Lower leg skin (tissue), 3 donors: ENCODE results near the gene RUNDC3A.

ENCODE experiments used
- CTCF ChIP-seq, 3 donors: fragments of 450-650 bp; IDR thresholded peaks; one replicate each; pipeline ENCODE4 v1.5.1; 2016; ENCODE audit warnings: antibody characterized with exemption in 3 of 3, mild to moderate bottlenecking in 3 of 3, moderate library complexity in 2 of 3
- POLR2A ChIP-seq, 2 donors: fragments of 450-650 bp; IDR thresholded peaks; one replicate each; pipeline ENCODE4 v1.6.1; 2016 to 2017; ENCODE audit warnings: antibody characterized with exemption in 2 of 2, mild to moderate bottlenecking in 1 of 2, moderate library complexity in 1 of 2

GRCh38 chr17:44324571-44325275, 16.3 kb downstream of the RUNDC3A start, which contains the start of gene SLC25A39:
- no peak for TF ChIP-seq CTCF (IDR thresholded peaks at IDR 0.05)
- TF ChIP-seq POLR2A (IDR thresholded peaks at IDR 0.05) = no peak
